HepG2 (cell line): ENCODE measurements around the gene ZNF514. TPM values are rescaled to one million over a fixed set of nuclear protein-coding genes. Genes with fewer than 3 reads are reported as not detected.

Source experiments
- CHD4 ChIP-seq: fragments of 200-600 bp; sonication (generic); IDR thresholded peaks from 2 replicates; pipeline ENCODE4 v1.7.0; 2017; ENCODE audit warnings: mild to moderate bottlenecking, low read length, borderline replicate concordance
- FOXA3 ChIP-seq: IDR thresholded peaks from 2 replicates; pipeline ENCODE4 v1.6.1; 2016; ENCODE audit warnings: missing genetic modification reagents, missing compliant biosample characterization
- GLI4 ChIP-seq: sonication (generic); formaldehyde crosslinking; IDR thresholded peaks from 2 replicates; pipeline ENCODE4 v1.5.1; 2020; ENCODE audit warnings: missing genetic modification reagents, mild to moderate bottlenecking, moderate library complexity, borderline replicate concordance
- HNRNPK ChIP-seq: fragments of 200-400 bp; formaldehyde crosslinking; IDR thresholded peaks from 2 replicates; pipeline ENCODE4 v1.6.1; 2018; ENCODE audit warnings: low read length, low read depth, moderate library complexity, mild to moderate bottlenecking; ENCODE audit not compliant: poor library complexity, severe bottlenecking
- MATR3 ChIP-seq: sonication (generic); formaldehyde crosslinking; IDR thresholded peaks from 2 replicates; pipeline ENCODE4 v1.4.0; 2020; ENCODE audit warnings: missing genetic modification reagents
- MEF2D ChIP-seq: sonication (generic); formaldehyde crosslinking; IDR thresholded peaks from 2 replicates; pipeline ENCODE4 v1.5.1; 2020; ENCODE audit warnings: mild to moderate bottlenecking, missing genetic modification reagents
- MIXL1 ChIP-seq: IDR thresholded peaks from 2 replicates; pipeline ENCODE4 v1.6.1; 2016
- NBN ChIP-seq: fragments of 450-650 bp; conservative IDR thresholded peaks from 2 replicates; pipeline ENCODE4 v1.6.1; 2017
- NFATC3 ChIP-seq: sonication (generic); formaldehyde crosslinking; IDR thresholded peaks from 2 replicates; pipeline ENCODE4 v1.5.1; 2020; ENCODE audit warnings: mild to moderate bottlenecking, missing genetic modification reagents
- RBAK ChIP-seq: sonication (generic); formaldehyde crosslinking; IDR thresholded peaks from 2 replicates; pipeline ENCODE4 v1.5.1; 2020; ENCODE audit warnings: mild to moderate bottlenecking, missing genetic modification reagents
- STAG1 ChIP-seq: sonication (generic); formaldehyde crosslinking; IDR thresholded peaks from 2 replicates; pipeline ENCODE4 v1.4.0; 2020; ENCODE audit warnings: missing genetic modification reagents
- ZBED4 ChIP-seq: sonication (generic); formaldehyde crosslinking; IDR thresholded peaks from 2 replicates; pipeline ENCODE4 v1.4.0; 2020; ENCODE audit warnings: missing genetic modification reagents, borderline replicate concordance
- ZNF143 ChIP-seq: sonication (generic); formaldehyde crosslinking; IDR thresholded peaks from 2 replicates; pipeline ENCODE4 v1.4.0; 2020; ENCODE audit warnings: missing genetic modification reagents
- ZNF160 ChIP-seq: sonication (generic); formaldehyde crosslinking; IDR thresholded peaks from 2 replicates; pipeline ENCODE4 v1.8.0; 2022; ENCODE audit warnings: mild to moderate bottlenecking, inconsistent platforms, missing genetic modification reagents
- ZNF24 ChIP-seq: fragments of 450-650 bp; IDR thresholded peaks from 2 replicates; pipeline ENCODE4 v1.6.1; 2017; ENCODE audit warnings: antibody characterized with exemption, mild to moderate bottlenecking
- ZNF33A ChIP-seq: sonication (generic); formaldehyde crosslinking; IDR thresholded peaks from 2 replicates; pipeline ENCODE4 v1.5.1; 2020; ENCODE audit warnings: missing genetic modification reagents, mild to moderate bottlenecking, moderate library complexity, borderline replicate concordance
- ZNF577 ChIP-seq: sonication (generic); formaldehyde crosslinking; IDR thresholded peaks from 2 replicates; pipeline ENCODE4 v1.4.0; 2020; ENCODE audit warnings: mild to moderate bottlenecking, low read depth, missing genetic modification reagents, borderline replicate concordance
- ZNF660 ChIP-seq: sonication (generic); formaldehyde crosslinking; IDR thresholded peaks from 2 replicates; pipeline ENCODE4 v1.5.1; 2020; ENCODE audit warnings: mild to moderate bottlenecking, low read depth, missing genetic modification reagents, borderline replicate concordance
- ZNF709 ChIP-seq: sonication (generic); formaldehyde crosslinking; IDR thresholded peaks from 2 replicates; pipeline ENCODE4 v1.5.0; 2020; ENCODE audit warnings: mild to moderate bottlenecking, missing genetic modification reagents
- ZNF781 ChIP-seq: sonication (generic); formaldehyde crosslinking; IDR thresholded peaks from 2 replicates; pipeline ENCODE4 v1.5.1; 2020; ENCODE audit warnings: borderline replicate concordance, mild to moderate bottlenecking, missing genetic modification reagents; ENCODE audit errors: not compliant biosample characterization
- ZNF788 ChIP-seq: sonication (generic); formaldehyde crosslinking; IDR thresholded peaks from 2 replicates; pipeline ENCODE4 v1.5.0; 2020; ENCODE audit warnings: mild to moderate bottlenecking, missing genetic modification reagents, borderline replicate concordance
- ZNF891 ChIP-seq: sonication (generic); formaldehyde crosslinking; IDR thresholded peaks from 2 replicates; pipeline ENCODE4 v1.5.0; 2020; ENCODE audit warnings: mild to moderate bottlenecking, missing genetic modification reagents
- polyA plus RNA-seq, 8 experiments: library from polyadenylated mRNA; depleted of rRNA in 3 of 8; stranded (reverse) in 7 of 8; unstranded in 1 of 8; fragments of >200 nt; fragmentation: Illumina TruSeq in 4 of 8; extraction: Trizol in 4 of 8; gene quantifications; 2 replicates each; pipeline versions ENCODE4 v1.2.1 to v1.2.3, GENCODE V29; 2011 to 2016; ENCODE audit warnings: low read depth in 4 of 8, missing spikeins in 1 of 8, mixed read lengths in 1 of 8; ENCODE audit not compliant: insufficient read depth in 1 of 8
- total RNA-seq, 5 experiments: library from RNA; depleted of rRNA; stranded (reverse); fragments of >200 nt; fragmentation: Illumina TruSeq; extraction: Trizol; gene quantifications; 2 replicates each; pipeline ENCODE4 v1.2.3, GENCODE V29; 2016; ENCODE audit warnings: low read depth in 1 of 5
- TF ChIP-seq, protein P1 (sequence below): sonication (generic); formaldehyde crosslinking; IDR thresholded peaks from 2 replicates; pipeline ENCODE4 v1.5.0; 2020; ENCODE audit warnings: missing genetic modification reagents
- TF ChIP-seq, protein P2 (sequence below): IDR thresholded peaks from 2 replicates; pipeline ENCODE4 v1.6.1; 2012; ENCODE audit warnings: low read length, improper control_type of control experiment

The ZNF514 gene
- total and polyA plus RNA-seq, 2 of the 13 experiments (the other 11 are each of a cell fraction or from before 2014, with no cell fraction given) = 15.2 to 18.7 TPM

- no peak for TF ChIP-seq STAG1 (CRISPR knock-in tag)
- TF ChIP-seq ZNF143 (CRISPR knock-in tag) = peak; percentile 99
- TF ChIP-seq ZNF891 (CRISPR knock-in tag) = peak; percentile 96
- no peak for TF ChIP-seq ZNF577
- TF ChIP-seq, protein P1, sequence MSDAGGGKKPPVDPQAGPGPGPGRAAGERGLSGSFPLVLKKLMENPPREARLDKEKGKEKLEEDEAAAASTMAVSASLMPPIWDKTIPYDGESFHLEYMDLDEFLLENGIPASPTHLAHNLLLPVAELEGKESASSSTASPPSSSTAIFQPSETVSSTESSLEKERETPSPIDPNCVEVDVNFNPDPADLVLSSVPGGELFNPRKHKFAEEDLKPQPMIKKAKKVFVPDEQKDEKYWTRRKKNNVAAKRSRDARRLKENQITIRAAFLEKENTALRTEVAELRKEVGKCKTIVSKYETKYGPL (CRISPR knock-in tag) = peak; percentile 50; the same call in 1 of the 2 replicates
- peak; percentile 62 for TF ChIP-seq RBAK
- TF ChIP-seq MATR3 = no peak
- TF ChIP-seq MEF2D (CRISPR knock-in tag) = peak; percentile 93
- TF ChIP-seq ZNF709 (CRISPR knock-in tag) = peak; percentile 90
- TF ChIP-seq CHD4 = no peak
- peak; percentile 97 for TF ChIP-seq ZNF781 (CRISPR knock-in tag)
- no peak for TF ChIP-seq HNRNPK
- TF ChIP-seq FOXA3 (CRISPR knock-in tag) = peak; percentile 70
- TF ChIP-seq NBN = no peak
- TF ChIP-seq ZNF788 = peak; percentile 95; the same call in 1 of the 2 replicates
- no peak for TF ChIP-seq ZNF160 (CRISPR knock-in tag)
- no peak for TF ChIP-seq ZNF660 (CRISPR knock-in tag)
- peak; percentile 52; the same call in 1 of the 2 replicates for TF ChIP-seq MIXL1
- no peak; the same call in 1 of the 2 replicates for TF ChIP-seq GLI4 (CRISPR knock-in tag)
- no peak for TF ChIP-seq ZNF24
- TF ChIP-seq ZNF33A (CRISPR knock-in tag) = no peak
- TF ChIP-seq NFATC3 (CRISPR knock-in tag) = no peak
- TF ChIP-seq, protein P2, sequence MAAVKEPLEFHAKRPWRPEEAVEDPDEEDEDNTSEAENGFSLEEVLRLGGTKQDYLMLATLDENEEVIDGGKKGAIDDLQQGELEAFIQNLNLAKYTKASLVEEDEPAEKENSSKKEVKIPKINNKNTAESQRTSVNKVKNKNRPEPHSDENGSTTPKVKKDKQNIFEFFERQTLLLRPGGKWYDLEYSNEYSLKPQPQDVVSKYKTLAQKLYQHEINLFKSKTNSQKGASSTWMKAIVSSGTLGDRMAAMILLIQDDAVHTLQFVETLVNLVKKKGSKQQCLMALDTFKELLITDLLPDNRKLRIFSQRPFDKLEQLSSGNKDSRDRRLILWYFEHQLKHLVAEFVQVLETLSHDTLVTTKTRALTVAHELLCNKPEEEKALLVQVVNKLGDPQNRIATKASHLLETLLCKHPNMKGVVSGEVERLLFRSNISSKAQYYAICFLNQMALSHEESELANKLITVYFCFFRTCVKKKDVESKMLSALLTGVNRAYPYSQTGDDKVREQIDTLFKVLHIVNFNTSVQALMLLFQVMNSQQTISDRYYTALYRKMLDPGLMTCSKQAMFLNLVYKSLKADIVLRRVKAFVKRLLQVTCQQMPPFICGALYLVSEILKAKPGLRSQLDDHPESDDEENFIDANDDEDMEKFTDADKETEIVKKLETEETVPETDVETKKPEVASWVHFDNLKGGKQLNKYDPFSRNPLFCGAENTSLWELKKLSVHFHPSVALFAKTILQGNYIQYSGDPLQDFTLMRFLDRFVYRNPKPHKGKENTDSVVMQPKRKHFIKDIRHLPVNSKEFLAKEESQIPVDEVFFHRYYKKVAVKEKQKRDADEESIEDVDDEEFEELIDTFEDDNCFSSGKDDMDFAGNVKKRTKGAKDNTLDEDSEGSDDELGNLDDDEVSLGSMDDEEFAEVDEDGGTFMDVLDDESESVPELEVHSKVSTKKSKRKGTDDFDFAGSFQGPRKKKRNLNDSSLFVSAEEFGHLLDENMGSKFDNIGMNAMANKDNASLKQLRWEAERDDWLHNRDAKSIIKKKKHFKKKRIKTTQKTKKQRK = no peak
- peak; percentile 51; the same call in 1 of the 2 replicates for TF ChIP-seq ZBED4 (CRISPR knock-in tag)
Observed at GRCh38 chr2:95165371-95166064, 5.9 kb upstream of the ZNF514 start, which contains the start of gene ZNF2 (continued).
